HG03103 (cell line): ENCODE results near the gene GPR61.

ENCODE experiments used
- ATAC-seq: cut with Tn5 transposase; IDR thresholded peaks from one replicate; pipeline ENCODE4 v1.9.1; 2021; ENCODE audit warnings: low read depth; ENCODE audit not compliant: unreplicated experiment

The GPR61 gene

DNA sequence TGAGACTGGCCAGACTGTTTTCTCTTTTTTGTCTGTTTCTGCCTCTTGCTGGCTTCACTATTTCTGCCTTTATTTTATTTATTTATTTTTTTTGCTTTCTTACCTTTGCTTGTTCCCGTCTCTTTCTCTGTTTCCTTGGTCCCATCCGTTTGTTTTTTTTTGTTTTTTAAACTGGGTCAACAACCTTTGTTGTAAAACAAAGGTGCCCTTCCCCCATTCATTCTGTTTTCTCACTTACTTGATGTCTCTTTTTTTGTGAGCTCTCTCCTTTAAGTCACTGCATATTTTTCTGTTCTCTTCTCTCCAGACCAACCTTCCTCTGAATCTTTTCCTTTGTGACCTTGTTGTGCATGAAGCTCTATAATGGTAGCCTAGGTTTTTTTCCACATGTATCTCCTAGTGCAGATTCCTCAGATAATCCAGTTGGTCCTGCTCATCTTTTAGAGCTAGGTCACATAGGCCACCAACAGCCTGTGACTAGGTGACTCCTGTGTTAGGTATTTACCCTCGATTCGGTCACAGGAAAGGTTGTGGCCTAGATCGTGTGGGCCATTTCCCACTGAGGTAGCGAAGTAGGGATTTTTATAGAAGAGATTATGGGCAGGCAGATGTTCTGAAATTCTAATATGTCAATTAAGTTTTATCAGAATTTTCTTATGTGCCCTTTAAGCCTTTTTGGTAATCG lies 24.7 kb downstream of the GPR61 start:
- ATAC-seq: no peak

DNA sequence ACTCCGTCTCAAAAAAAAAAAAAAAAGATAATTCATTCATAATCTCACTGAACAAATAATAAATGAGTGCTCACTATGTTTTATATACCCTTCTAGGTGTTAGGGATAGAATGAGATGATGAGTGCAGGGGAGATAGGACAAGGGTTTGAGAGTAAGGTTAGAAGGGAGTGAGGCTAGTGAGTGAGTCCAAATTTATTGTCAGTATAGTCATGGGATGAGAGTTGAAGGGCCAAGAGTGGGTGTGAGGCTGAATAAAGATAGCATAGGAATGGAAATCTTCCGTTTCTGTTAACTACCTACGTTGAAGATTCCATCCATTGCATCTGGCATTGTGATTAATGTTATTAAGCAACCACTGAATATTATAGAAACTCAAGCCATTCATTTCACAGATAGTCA lies 25.6 kb downstream of the GPR61 start:
- no peak for ATAC-seq

DNA sequence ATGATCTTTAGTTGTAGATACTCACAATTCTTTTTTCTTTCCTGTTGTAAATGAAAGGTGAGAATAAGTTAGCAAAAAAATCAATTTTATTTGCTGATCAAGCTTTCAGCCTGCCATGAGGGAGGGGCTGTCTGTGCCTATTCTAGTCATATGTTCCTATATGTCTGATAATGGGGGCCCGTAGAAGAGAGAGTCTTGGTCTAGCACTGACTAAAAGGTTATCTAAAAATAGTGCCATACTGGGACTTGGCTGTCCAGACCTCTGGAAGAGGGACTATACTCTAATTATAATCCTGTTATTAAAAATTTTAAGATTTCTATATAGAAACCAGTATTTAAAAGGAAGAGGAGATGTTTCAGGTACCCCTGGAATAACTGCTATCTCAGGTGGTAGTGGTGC lies 27.3 kb downstream of the GPR61 start:
- no peak for ATAC-seq

DNA sequence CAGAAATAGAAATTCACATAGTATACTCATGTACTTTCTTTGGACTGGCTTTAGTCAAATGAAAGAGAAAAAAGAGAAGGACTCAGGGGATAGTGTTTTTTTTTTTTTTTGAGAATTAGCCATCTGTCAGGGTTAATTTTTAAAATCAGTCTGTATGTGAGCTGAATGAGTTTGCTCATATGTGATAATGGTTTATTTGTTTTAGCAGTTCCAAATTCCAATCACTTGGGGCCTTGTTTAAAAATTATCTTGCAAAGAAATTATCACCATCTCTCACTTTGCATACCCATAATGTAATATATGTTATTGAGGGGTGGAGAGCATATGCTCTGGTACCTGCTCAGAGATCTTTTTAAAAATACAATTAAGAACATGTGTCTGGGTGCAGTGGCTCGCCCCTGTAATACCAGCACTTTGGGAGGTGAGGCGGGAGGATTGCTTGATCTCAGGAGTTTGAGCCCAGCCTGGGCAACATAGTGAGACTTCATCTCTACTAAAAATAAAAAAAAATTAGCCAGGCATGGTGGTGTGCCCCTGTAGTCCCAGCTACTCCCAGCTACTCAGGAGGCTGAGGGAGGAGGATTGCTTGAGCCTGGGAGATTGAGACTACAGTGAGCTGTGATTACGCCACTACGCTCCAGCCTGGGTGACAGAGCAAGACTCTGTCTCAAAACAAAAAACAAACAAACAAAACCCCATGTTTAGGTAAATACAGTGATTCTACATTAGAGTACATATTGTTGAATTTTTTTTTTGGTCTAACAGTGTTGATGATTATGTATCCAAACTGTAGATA lies 28.4 kb downstream of the GPR61 start:
- no peak for ATAC-seq

DNA sequence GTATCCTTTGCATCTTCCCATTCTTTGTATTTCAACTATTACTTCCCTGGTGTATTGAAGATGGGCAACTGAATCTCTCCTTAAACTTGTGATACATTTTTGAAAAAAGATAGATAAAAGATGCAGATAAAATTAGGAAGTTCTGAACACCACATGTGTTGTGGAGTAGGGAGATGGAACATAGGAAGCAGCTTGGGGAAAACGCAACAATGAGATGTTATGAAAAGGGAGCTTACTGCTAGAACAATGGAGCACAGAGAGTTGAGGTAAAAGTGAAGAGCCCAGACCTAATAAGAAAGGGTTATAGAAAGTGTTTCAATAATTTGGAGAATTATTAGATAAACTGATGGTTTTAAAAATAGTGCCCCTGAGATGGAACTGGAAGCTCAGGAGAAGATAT lies 29.7 kb downstream of the GPR61 start:
- no peak for ATAC-seq

DNA sequence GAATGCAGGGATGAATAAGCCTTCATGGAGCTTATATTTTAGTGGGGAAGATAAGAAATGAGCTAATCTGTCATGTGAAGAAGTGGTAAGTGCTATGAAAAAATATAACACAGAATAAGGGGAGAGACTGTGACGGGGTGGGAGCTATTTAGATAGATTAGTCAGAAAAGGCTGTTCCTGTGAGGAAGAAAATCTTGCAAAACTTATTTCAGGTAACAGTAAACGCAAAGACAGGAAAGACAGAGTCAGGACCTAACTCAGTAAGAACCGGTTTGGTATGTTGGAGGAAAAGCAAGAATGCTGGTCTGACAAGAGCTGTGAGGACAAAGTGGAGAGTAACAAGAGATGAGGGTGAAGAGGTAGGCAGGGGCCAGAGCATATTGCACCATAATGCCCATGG lies 30.7 kb downstream of the GPR61 start:
- no peak for ATAC-seq

DNA sequence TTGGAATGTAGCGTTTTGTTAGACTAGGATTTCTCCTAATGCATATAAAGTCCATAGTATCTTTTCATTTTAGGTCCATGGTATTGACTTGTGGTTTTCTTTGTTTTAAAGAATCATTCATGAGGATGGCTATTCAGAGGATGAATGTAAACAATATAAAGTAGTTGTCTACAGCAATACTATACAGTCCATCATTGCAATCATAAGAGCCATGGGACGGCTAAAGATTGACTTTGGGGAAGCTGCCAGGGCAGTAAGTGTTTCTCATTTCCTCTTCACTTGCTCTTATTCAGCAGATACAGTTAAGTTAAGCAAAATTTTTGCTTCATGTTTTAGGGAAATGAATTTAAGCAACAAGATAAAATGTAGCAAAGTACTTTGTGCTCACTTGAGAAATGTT lies 34.1 kb downstream of the GPR61 start:
- no peak for ATAC-seq

DNA sequence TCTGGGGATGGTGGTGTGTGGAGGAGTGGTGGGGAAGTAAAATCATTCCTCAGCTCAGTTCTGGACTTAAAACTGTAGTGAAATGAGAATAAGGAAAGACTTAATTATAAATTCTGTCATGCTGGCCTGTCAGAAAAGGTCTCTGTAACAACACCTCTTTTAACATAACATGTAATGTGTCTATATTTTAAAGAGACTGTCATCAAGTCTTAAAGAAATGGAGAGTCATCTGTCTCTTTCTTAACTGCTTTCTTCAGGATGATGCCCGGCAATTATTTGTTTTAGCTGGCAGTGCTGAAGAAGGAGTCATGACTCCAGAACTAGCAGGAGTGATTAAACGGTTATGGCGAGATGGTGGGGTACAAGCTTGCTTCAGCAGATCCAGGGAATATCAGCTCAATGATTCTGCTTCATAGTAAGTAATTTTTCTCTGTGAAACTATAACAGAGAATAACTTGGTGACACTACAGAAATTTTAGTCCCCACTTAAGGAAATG lies 39.3 kb downstream of the GPR61 start:
- ATAC-seq: no peak

DNA sequence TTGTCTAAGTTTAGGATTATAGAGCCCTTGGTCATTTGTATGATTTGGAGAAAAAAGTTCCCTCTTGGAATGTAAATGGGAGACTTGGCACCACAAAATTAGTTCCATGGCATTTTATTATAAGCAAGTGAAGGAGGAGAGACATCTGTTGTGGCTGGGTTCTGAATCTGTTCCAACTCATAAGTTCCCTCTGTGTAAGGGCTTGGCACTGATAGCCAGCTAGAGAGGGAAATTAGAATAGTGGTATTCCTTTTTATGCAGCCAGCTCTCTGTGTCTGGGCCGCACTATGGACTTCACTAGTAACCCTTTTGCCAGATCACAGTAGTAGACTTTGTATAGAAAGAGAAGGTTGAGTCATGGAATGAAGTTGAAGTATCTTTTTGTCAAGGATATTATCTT lies 39.8 kb downstream of the GPR61 start:
- ATAC-seq: no peak

DNA sequence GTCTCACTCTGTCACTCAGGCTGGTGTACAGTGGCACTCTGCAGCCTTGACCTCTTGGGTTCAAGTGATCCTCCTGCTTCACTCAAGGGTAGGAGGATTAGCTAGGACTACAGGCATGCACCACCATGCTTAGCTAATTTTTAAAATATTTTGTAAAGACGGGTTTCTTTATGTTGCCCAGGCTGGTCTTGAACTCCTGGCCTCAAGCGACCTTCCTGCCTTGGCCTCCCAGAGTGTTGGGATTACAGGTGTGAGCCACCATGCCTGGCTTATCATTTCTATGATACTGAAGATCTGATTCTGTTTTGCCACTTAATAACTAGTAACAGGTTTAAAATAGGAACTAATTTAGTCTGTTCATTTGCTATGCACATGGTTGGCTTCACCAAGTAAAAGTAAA lies 42.3 kb downstream of the GPR61 start:
- ATAC-seq: no peak

DNA sequence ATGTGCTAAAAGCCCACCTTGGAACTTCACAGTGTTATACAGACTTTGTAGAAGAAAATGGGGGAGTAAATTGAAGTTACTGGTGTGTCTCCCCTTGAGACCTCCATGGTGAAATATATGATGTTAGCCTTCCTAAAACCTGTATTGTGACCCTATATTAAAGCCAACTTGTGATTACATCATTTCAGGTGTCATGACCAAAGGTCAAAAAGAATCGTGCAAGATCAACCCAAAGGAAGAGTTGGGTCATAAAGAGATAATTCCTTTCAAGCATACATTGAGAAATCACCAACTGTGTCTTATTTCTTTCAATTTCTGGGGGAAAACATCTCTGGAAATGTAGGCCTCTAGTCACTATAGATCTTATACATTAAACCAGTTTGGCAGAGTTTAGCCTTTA lies 45.1 kb downstream of the GPR61 start:
- ATAC-seq: no peak

DNA sequence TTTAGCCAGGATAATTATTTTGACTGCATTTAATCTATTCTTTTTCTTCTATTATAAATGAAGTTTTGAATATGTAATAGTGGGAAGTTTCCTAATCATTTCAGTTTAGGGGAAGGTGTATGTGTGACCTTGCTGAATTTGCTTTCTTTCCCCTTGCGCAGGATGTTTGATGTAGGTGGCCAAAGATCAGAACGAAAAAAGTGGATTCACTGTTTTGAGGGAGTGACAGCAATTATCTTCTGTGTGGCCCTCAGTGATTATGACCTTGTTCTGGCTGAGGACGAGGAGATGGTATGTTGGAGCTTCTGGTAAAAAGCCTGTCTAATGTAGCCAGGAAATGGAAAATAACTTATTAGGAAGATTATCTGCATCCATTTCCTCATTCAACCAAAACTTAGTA lies 46.4 kb downstream of the GPR61 start:
- ATAC-seq: no peak

DNA sequence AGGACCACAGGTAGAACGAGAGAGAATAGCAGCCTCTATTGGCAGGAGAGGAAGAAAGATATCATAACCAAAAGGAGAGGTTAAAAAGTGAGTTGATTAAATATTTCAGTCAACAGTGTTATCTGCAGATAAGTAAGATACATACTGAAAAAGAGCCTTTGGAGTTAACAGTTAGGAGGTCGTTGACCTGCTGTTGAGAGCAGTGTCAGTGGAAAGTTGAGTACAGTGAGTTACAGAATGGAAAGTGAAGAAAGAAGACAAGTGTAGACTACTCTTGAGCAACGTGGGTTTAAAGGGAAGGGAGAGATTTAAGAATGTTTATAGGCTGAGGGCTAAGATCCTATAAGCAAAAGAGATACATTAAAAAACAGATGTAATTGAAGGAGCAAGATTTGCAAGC lies 49.5 kb downstream of the GPR61 start:
- no peak for ATAC-seq

DNA sequence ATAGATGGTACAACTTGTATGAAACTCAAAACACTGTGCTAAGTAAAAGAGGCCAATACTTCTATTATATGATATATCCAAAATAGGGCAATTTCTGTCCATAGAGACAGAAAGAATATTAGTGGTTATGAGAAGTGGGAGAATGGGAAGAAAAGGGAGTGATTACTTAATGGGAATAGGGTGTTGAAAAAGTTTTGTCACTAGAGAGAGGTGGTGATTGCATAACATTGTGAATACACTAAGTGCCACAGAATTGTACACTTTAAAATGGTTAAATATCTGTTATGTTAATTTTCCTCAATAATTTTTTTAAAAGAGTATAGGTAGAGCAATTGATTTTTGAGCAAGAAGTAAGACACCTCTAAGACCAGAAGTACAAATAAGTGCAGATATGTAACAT lies 50.0 kb downstream of the GPR61 start:
- no peak for ATAC-seq

DNA sequence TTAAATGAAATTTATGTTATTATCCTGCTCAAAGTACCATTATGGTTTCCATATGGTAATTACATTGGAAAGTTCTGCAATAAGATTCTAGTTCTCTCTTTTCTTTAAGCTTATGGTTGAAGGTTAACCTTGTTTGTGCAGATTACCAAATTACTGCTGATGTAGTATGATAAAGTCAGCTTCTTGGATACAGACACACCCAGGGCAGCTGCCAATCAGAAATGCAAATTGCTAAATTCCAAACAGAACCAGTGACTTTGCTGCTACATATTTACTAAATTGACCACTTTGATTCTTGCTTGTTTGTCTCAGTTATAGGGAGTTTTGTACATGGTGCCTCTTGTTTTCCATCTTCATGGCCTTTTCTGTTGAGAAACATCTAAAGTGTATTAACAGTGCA lies 53.2 kb downstream of the GPR61 start:
- no peak for ATAC-seq

DNA sequence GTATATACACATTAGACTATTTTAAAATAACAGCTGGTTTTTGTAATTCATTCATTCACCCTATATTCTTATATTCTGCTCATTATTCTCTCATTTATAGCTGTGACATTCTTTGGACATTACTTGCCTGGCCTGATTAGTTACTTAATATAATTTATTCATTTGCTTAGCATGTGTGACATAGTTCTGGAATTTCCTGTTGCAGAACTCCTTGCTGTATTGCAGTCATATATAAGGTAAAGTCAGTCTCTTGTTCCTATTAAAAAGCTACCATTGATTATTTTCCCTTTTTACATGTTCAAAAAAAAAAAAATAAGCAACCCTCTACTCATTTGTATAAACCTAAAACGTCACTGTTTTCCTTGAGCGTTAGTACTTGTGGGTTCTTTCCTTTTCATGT lies 55.9 kb downstream of the GPR61 start:
- ATAC-seq: no peak
